HG03066 (cell line): ENCODE results near the gene IFT122.
"Not testable (repeated sequence)": the region's sequence is repeated elsewhere in the genome, so short reads cannot be mapped to it uniquely, and the experiment has no call there.

Experiments used
- ATAC-seq: cut with Tn5 transposase; IDR thresholded peaks from one replicate; pipeline ENCODE4 v1.9.1; 2021; ENCODE audit warnings: low read depth; ENCODE audit not compliant: unreplicated experiment

Gene IFT122

DNA sequence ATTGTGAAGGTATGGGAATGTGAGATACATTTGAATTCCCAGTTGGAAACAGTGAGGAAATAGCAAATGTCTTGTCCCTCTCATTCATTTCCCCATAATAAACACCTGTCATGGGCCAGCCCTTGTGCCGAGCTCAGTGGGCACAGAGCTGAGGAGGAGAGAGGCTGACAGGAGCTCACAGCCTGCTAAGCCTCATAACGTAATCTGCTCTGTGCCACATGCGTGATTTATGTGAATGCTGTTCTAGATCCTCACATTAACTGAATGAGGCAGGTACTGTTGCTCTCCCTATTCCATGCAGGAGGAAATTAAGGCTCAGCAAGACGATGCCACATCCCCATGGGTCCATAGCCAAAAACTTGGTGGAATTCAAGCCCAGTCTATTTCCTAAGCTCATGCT, 53.2 kb downstream of the IFT122 start:
- ATAC-seq, result no peak

DNA sequence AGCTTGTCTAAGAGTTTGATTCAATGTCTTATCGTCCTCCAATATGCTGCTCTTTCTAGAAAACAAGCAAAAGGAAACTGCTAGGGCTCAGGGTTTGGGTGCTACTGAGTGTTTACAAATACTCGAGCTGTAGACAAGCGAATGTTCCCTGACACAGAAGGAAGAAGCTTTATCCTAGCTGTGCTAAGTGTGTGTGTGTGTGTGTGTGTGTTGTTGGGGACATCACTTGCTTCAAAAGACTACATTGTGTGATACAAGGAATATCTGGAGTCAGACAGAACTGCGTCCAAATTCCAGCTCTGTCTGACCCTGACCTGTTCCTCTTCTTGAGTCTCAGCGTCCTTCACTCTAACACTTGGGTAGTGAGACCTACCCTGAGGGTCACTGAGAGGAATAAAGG, 54.5 kb downstream of the IFT122 start:
- not testable (repeated sequence) for ATAC-seq

DNA sequence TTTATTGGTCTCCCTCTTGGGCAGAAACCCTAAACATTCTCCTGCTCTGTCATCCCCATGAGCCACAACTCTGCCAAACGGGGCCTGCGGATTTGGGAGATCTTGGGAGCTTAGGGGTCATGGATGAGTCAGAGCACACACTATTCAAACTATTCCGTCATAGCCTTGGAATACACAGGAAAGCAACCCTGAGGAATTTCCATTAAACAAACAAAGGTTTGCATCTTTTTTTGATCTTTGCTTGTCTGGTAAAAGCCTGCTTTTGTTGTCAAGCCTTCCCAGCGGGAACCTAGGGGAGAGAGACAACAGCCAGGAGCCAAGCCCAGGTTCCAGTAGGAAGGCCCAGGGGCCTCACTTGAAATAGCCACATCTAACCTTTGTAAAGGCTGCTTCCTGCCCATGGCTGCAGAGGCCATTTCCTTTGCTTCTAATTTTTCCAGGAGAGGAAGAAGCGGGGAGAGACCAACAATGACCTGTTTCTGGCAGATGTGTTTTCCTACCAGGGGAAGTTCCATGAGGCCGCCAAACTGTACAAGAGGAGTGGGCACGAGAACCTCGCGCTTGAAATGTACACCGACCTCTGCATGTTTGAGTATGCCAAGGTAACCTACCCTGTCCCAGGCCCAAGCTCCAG, 55.1 kb downstream of the IFT122 start:
- not testable (repeated sequence) for ATAC-seq

DNA sequence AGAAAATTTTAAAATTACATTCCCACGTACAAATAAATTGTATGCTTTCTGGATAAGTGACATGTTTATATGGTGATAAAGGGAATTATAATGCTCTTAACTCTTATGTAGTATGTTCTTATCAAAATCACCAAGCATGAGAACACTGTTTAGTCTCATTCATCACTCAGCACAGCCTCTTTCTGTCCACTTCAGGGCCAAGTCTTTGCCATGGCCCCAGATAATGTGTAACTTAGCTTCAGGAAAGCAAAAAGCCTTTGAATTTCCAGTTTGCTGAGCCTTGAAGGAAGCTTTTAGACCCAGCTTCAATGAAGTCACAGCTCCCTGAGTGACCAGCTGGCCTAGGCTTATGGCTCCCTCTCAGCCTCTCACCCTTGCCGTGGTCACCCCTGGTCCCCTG, 57.9 kb downstream of the IFT122 start:
- ATAC-seq, result not testable (repeated sequence)

DNA sequence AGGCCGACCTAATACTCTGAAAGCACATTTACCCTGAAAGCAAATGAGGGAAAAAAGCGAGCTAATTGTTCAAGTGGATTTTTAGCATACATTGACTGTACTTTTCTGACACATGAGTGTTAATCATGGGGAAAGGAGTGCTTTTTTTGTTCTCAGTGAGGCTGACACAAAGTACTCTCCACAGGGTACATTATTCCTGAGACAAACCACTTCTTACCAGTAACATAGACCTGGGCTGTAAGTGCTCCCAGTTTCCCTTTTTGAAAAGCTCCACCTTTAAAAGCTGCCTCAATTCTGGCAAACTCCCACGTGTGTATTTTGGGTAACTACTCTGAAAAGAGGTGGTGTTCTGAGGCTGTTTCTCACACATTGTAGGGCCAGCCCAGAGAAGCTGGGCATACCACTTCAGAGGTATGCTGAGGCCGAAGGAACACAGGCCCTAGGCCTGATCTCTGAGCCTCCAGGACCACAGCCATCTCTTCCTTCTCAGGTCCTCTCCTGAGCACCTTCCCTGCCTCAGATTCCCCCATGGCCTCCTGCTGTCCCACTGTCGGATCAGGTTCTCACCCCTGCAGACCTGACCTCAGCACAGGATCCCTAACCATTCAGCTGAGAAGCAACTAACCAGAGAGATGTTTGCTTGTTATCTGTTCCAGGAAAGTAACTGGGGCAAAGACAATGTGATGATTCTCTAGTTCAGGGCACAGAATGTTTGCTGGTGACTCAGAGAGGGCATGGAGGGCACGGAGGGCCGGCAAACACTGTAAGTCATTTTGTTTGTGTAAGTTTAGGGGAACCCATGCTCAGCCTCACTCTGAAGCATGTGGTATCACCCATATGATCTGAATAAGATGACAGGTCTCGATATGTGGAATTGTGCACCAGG, 58.8 kb downstream of the IFT122 start:
- not testable (repeated sequence) for ATAC-seq

DNA sequence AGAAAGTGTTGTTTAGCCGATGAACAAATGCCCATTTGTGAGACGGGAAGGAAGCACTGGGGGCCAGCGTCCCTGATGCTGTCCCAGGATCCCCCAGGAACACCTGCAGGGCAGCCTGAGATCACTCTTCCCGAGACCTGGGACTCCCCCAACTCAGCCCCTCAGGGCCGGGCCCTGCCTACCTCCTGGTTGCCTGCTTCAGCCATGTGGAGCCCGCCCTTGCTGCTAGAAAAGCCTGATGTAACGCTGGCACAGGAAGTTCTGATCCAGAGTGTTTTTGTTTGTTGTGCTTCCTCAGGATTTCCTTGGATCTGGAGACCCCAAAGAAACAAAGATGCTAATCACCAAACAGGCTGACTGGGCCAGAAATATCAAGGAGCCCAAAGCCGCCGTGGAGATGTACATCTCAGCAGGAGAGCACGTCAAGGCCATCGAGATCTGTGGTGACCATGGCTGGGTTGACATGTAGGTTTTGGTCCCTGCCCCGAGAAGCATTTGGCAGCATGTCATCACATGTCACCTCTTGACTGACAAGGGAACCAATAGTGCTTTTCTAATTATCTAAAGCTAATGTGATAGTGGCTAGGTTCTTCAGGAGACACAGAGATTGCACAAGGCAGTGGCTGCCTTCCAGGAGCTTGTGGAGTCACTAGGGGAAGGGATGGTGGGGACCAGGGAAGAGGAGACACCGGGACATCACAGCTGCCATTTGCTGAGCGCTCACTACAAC, 59.7 kb downstream of the IFT122 start:
- ATAC-seq, result not testable (repeated sequence)

DNA sequence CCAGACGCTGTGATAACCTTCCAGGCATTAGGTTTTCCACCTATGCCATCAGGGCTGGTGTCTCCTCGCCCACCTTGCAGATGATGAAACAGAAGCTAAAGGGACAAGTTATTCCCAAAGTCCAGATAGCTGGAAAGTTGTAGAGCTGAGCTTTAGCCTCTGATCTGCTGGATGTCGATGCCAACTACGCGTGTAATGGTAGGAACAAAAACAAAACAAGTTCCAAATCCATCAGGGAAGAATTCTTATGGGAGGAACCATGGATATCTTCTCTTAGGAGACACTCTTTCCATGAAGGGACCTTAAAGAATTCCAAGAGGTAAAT, 60.3 kb downstream of the IFT122 start:
- ATAC-seq, result no peak

DNA sequence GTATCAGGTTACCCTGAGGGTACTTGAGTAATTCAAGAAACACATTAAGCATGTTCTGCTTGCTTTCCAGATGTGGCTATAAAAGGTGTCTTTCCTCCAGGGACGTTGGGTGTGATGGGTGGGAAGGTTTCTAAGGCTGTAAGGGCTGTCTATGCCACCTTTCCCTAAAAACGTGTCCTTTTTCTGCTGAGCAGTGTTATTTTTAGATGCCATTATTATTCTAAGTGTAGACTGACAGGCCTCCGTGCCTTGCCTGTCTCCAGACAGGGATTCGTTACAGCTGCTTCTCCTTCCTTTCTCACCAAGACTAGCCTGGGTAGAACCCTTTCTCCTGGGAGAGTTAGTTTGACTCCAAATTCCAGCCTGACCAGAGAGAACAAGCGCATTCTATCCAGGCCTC, 61.6 kb downstream of the IFT122 start:
- ATAC-seq, result no peak

DNA sequence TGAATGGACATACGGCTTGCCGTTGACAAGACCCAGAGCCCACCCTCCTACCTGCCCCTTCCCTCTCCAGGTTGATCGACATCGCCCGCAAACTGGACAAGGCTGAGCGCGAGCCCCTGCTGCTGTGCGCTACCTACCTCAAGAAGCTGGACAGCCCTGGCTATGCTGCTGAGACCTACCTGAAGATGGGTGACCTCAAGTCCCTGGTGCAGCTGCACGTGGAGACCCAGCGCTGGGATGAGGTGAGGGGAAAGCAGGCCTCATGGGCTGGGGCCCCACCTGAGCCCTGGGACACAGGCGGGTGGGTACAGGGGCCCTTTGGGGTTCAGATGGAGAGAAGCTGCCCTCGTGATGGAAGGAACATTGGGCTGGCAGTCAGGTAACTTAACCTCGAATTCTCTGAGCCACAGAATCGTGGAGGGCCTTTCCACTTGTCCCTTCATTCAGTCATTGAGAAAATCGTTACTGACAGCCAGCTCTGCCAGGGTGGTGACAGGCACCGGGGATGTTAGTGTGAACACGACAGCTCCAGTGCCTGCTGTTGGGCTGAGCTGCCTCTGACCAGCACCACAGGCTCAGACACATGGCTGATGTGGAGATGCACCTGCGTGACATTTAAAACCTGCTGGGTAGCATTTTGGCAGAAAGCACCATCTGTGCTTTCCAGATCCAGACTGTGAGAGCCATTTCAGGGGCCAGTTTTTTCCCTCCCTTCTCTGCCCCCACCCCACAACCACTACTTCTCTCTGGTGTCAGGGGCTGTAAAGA, 62.8 kb downstream of the IFT122 start:
- ATAC-seq, result no peak

DNA sequence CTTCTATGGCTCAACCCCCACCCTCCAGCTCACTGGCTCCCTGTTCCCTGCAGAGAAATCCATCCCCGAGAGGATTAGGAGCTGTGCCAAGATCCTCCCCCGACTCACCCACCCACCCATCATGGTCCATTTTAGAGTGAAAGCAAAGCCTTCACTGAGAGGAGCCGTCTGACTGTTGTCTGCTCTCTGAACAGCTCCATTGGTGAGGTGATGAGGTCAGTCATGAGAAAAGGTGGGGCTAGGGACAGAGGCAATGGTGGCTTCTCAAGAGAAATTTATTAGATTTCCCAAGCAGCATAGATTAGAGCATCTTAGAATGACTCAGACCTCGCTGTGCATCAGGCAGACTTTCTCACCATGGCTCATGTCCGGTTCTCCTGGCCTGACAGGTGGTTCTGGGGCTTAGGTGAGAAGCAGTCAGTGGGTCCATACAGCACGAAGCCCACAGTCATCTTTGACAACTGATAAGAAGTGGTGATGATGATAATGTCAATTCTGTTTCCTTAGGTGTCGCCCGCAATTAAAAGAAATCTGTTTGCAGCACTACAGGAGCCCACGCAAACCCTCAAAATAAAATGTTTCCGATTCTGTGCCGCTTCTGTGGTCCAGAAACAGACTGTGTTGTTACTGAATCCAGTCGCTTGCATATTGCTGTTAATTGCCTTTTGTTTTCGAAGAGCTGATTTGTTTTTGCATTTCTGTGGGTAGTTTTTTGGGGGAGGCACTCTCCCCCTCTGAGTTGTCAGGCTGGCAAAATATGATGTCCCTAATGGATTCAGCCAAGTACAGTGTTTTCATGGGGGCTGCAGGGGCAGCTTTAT, 63.7 kb downstream of the IFT122 start:
- no peak for ATAC-seq

DNA sequence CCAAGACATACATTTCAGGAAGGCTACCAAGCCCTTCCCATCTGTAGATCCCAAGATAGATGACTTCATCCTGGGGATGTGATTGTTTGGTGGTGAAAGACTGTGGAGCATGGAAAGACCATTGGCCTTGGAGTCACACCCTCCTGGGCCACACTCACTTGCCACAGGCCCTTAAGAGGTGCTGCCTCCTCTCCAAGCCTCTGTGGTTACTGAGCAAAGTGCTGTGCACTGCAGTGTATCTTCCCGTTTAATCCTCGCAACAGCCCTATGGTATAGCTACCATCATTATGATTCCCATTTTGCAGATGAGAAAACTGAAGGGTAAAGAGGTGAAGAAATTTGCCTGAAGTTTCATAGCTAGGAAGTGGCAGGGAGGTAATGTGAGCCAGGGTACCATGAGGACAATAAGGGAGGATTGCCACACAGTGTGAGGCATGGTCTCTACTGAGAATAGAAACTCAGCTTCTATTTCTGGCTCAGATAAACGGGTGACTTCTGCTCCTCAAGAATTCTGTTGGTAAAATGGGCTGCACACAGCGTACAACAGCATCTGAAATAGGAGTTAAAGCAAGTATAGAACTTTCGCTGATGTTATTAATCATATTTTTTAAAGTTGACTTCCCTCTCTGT, 64.6 kb downstream of the IFT122 start:
- ATAC-seq, result no peak

DNA sequence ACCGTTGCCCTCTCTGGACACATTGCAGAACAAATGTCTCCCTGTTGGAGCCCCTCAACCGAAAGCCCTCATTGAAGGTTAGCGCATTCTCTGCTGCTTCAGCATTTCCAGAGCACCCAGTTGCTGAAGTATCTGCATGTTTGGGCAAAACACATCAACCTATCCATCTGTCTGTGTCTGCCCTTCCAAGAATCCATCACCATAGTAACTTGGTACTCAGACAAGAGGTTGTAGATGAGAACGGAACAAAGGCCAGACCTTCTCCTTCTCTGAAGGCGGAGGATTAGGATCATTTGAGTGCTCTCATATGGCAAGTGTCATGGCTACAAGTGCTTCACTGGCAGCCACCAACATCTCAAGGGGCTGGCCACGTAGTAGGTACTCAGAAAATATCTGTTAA, 65.3 kb downstream of the IFT122 start:
- no peak for ATAC-seq

DNA sequence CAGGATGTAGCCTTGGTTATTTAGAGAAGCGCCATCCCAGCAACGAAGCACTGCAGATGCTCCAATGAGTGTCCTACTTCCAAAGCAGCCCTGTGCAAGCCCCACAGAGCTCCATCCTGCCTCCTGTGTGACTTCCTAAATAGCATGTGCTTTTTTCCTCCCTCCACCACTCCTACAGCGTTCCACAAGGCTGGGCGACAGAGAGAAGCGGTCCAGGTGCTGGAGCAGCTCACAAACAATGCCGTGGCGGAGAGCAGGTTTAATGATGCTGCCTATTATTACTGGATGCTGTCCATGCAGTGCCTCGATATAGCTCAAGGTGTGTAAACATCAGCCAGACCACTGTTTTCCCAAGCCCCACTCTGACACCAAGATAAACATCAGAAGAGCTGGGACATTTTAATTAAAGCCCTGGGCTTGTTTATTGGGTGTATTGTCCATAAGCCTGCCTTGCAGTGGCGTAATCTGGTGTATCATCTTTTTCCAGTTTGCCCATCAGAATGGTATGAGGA, 66.3 kb downstream of the IFT122 start:
- no peak for ATAC-seq

DNA sequence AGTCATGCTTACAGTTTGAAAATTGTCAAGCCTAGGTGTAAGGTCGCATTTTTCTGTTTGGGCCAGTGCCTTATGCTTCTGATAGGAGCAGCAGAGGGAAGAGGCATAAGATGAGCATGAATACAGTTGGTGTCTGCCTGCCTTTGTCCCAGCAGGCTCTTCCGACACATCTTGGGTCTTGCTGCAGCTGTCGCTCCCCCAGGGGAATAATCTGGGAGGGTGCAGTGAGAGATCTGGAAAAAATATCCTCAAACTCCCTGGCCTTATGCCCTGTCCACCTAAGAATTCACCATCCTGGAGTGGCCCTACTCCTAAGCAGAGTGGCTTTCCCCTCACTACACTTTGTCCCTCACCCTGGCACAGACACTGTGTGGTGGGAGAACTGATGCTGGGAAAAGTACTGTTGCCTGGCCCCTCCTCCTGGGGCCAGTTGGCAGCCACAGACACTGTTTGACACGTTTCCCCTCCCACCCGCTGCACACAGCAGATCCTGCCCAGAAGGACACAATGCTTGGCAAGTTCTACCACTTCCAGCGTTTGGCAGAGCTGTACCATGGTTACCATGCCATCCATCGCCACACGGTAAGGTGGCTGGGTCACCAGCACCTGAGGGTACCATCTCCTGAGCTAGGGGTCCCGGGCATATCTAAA, 67.3 kb downstream of the IFT122 start:
- ATAC-seq, result no peak

DNA sequence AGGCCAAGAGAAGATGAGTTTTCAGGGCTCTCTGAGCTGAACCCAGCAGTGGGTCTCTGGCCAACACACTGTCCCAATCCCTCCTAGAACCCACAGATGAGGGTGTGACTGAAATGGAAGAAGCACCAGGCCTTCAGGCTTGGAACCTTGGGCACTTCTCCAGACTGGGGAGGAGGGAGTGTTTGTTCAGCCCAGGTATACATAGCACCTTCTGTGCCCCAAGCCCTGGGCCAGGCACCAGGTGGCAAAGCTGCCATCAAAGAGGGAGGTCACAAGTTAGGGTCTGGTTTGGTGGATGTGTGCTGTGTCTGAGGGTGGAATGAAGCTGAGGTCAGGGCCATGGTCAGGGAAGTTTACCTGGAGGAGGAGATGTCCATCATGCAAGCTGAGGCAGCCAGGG, 72.6 kb downstream of the IFT122 start:
- no peak for ATAC-seq

DNA sequence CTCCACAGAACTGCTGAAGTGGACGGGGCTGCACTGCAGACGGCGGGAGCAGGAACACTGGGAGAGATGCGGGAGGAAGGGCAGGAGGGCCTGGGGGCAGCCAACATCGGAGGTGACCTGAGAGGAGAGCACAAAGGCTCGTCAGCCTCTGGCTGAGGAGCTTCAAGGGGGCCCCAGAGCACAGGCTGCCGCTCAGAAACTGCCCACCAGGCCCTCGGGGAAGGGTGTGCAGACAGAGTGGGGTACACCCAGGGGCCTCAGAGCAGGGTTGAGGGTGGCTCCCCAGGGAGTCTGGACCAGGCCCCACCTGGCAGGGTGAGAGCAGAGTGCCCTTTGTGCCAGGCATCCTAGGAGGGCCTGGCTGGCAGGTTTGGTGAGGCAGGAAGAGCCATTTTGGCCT, 73.7 kb downstream of the IFT122 start:
- no peak for ATAC-seq

DNA sequence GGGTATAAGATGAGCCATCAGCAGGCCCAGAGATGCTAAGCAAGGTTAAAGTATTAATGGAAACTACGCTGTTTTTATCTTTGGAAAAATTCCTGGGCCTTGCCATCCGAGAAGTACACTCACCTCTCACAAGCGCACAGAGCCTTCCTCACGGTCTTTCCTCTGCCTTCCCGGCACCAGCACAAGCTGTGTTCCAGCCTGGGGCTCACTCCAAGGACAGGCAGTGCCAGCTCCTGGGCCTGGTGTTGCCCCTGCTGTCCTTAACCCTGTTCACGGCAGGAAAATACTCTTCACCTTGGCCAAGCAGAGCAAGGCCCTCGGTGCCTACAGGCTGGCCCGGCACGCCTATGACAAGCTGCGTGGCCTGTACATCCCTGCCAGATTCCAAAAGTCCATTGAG, 74.1 kb downstream of the IFT122 start:
- no peak for ATAC-seq

DNA sequence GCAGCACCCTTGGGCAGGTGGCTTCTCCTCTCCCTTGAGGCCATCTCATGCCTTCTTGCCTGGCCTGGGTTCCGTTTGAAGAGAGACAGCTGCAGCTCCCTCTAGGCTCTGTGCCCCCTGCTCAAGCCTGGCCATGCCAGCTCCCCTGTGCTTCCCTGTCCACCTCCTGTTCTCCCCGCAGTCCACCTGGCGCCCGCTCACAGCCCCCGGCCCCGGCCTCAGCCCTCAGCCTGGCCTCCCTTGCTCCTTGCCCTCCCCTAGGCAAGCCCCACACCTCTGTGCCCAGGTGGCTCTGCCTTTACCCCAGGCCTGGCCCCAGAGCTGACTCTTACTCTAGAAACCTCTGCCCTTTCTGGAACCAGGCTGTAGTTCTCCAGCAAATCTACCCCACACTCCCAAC, 74.5 kb downstream of the IFT122 start:
- no peak for ATAC-seq
